NCI-H2196 (cell line): ENCODE data around the gene PODXL.
"Not testable (repeated sequence)": the region's sequence is repeated elsewhere in the genome, so short reads cannot be mapped to it uniquely, and the experiment has no call there.

Experiments
- DNase-seq: peaks from one replicate; lab custom pipeline; 2025; ENCODE audit not compliant: unreplicated experiment; lab: John Stamatoyannopoulos, UW

Gene PODXL

GRCh38 chr7:131495669-131496498 is 60.5 kb downstream of the PODXL start:
- DNase-seq: no peak

GRCh38 chr7:131494182-131494581 is 62.2 kb downstream of the PODXL start:
- DNase-seq: no peak

- no peak for DNase-seq
These were observed 62.8 kb downstream of the PODXL start for GRCh38 chr7:131493581-131493980.

- no peak for DNase-seq
These were observed 63.3 kb downstream of the PODXL start for GRCh38 chr7:131493081-131493480.

GRCh38 chr7:131489881-131490280 is 66.5 kb downstream of the PODXL start:
- no peak for DNase-seq

- no peak for DNase-seq
These were observed 67.2 kb downstream of the PODXL start for GRCh38 chr7:131489196-131489595.

- DNase-seq: no peak
These were observed 68.1 kb downstream of the PODXL start for GRCh38 chr7:131488361-131488760.

GRCh38 chr7:131487217-131487616 is 69.2 kb downstream of the PODXL start:
- no peak for DNase-seq

GRCh38 chr7:131486346-131486745 is 70.1 kb downstream of the PODXL start:
- DNase-seq: no peak

- no peak for DNase-seq
These were observed 72.8 kb downstream of the PODXL start for GRCh38 chr7:131483586-131483985.

- no peak for DNase-seq
These were observed 73.6 kb downstream of the PODXL start for GRCh38 chr7:131482800-131483199.

GRCh38 chr7:131480384-131481315 is 75.8 kb downstream of the PODXL start:
- no peak for DNase-seq

- DNase-seq: no peak
These were observed 79.7 kb downstream of the PODXL start for GRCh38 chr7:131476740-131477139.

- peak; percentile 47 for DNase-seq
These were observed 85.0 kb downstream of the PODXL start for GRCh38 chr7:131471250-131472004.

GRCh38 chr7:131467788-131468187 is 88.6 kb downstream of the PODXL start:
- DNase-seq: no peak

- DNase-seq: no peak
These were observed 89.6 kb downstream of the PODXL start for GRCh38 chr7:131466735-131467365.

- DNase-seq: not testable (repeated sequence)
These were observed 93.7 kb downstream of the PODXL start for GRCh38 chr7:131462715-131463114.

GRCh38 chr7:131462059-131462458 is 94.4 kb downstream of the PODXL start:
- DNase-seq: no peak

- no peak for DNase-seq
These were observed 97.2 kb downstream of the PODXL start for GRCh38 chr7:131459256-131459655.

- DNase-seq: no peak
These were observed 100.1 kb downstream of the PODXL start for GRCh38 chr7:131456338-131456737.

- no peak for DNase-seq
These were observed 100.9 kb downstream of the PODXL start for GRCh38 chr7:131455546-131455945.
